ENCODE results near the gene SYNE2.
A peak's percentile ranks its signal among the peaks of the same experiment; 100 is the strongest.
"Not testable (repeated sequence)": the region's sequence is repeated elsewhere in the genome, so short reads cannot be mapped to it uniquely, and the experiment has no call there.

SYNE2 gene

DNA sequence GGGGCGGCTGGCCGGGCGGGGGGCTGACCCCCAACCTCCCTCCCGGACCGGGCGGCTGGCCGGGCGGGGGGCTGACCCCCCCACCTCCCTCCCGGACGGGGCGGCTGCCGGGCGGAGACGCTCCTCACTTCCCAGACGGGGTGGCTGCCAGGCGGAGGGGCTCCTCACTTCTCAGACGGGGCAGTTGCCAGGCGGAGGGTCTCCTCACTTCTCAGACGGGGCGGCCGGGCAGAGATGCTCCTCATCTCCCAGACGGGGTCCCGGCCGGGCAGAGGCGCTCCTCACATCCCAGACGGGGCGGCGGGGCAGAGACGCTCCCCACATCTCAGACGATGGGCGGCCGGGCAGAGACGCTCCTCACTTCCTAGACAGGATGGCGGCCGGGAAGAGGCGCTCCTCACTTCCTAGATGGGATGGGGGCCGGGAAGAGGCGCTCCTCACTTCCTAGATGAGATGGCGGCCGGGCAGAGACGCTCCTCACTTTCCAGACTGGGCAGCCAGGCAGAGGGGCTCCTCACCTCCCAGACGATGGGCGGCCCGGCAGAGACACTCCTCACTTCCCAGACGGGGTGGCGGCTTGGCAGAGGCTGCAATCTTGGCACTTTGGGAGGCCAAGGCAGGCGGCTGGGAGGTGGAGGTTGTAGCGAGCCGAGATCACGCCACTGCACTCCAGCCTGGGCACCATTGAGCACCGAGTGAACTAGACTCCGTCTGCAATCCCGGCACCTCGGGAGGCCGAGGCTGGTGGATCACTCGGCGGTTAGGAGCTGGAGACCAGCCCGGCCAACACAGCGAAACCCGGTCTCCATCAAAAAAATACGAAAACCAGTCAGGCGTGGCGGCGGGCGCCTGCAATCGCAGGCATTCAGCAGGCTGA is 185.3 kb downstream of the SYNE2 start:
- not testable (repeated sequence) for DNase-seq (ENCODE audit: low spot score)

- no peak for DNase-seq (ENCODE audit: low spot score)
These were observed 186.2 kb downstream of the SYNE2 start for GRCh38 chr14:64038841-64039542.

- DNase-seq (ENCODE audit: low spot score): no peak
These were observed 187.2 kb downstream of the SYNE2 start for GRCh38 chr14:64040044-64040443.

GRCh38 chr14:64043296-64043695 is 190.5 kb downstream of the SYNE2 start:
- DNase-seq (ENCODE audit: low spot score): not testable (repeated sequence)

DNA sequence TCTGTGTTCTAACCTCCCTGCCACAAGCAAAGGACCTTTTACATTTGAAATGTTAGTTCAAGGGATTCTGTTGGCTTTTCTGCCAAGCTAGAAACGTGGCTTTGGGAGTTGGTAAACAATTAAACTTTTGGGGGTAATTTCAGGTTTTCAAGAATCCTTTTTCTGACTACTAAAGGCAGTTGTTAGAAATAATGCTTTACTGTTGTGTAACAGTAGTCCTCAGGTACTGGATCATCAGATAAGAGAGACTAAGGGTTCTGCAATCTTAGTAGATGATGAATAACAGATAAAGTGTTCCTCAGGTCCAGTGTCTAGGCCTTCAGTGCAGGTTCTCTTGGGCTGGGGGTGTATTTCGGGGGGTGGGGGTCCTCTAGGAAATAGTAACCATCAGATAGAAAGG is 192.3 kb downstream of the SYNE2 start:
- no peak for DNase-seq (ENCODE audit: low spot score)

DNA sequence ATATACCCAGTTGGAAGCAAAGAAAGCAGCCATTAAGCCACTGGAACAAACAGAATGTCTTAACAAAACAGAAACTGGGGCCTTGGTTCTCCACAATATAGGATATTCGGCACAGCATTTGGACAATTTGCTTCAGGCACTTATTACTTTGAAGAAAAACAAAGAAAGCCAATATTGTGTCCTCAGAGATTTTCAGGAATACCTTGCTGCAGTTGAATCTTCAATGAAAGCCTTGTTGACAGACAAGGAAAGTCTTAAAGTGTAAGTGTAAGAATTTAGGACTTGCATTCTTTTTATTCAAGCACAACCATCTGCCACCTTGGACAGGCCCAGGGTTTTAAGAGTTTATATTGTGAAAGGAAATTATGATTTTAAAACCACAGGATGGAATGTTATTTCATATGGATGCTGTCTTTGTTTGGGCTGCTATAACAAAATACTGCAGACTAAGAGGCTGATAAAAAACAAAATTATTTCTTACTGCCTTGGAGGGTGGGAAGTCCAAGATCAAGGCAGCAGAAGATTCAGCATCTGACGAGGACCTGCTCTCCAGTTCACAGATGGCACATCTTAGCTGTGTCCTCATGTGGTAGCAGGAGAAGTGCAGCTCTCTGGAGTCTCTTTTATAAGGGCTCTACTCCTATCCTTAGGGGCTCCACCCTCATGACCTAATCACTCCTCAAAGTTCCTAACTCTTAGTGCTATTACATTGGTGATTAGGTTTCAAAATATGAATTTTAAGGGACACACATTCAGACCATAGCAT is 197.0 kb downstream of the SYNE2 start:
- DNase-seq (ENCODE audit: low spot score): no peak

GRCh38 chr14:64053694-64054669 is 201.2 kb downstream of the SYNE2 start:
- no peak for DNase-seq (ENCODE audit: low spot score)

GRCh38 chr14:64059454-64060198 is 206.8 kb downstream of the SYNE2 start:
- DNase-seq (ENCODE audit: low spot score): no peak

DNA sequence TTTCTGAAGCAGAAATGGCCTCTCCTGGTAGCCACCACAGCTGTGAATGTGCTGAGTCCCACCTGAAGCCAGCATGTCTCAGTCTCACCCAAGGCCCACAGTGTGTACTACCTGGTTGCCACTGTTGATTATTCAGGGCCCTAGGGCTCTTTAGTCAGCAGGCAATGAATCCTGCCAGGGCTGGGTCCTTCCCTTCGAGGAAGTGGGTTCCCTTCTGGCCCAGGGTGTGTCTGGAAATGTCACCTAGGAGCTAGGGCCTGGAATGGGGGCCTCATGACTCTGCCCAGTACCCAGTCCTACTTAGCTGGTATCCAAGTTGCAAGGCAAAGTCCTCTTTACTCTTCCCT is 207.4 kb downstream of the SYNE2 start:
- DNase-seq (ENCODE audit: low spot score): no peak

DNA sequence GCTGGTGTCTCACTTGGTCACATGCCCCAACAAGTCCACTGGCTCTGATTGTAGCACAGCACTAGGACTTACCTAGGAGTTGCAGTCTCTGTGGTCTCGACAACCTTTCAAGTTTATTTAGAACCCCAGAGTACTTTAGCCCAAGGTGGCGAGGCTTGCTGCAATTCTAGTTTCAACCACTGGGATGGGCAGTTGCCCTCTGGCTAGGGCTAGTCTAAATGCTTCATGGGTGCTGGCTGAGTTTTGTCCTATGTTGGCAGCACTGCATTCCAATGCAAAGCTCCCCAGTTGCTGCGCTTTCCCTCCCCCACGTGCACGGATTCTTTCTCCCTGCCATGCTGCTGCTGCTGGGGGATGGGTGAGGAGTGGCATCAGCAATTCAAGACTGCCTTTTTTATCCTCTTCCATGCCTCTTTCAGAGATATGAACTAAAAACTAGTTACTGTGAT is 207.9 kb downstream of the SYNE2 start:
- DNase-seq (ENCODE audit: low spot score): peak; percentile 12

DNA sequence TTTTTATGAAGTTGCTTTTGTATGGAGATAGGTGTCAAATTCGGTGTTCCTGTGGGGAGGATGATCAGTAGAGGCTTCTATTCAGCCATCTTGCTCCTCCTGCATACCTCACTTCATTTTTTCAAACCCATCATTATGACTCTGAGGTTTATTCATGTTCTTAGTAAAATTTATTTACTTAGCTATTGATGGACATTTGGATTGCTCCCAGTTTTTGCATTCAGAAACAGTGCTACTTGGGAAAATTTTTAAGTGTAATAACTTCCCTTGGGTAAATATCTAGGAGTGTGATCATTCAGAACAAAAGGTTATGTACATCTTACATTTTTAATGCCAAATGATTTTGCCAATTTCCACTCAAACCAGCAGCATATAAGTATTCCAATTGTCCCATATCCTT is 208.3 kb downstream of the SYNE2 start:
- DNase-seq (ENCODE audit: low spot score): no peak

DNA sequence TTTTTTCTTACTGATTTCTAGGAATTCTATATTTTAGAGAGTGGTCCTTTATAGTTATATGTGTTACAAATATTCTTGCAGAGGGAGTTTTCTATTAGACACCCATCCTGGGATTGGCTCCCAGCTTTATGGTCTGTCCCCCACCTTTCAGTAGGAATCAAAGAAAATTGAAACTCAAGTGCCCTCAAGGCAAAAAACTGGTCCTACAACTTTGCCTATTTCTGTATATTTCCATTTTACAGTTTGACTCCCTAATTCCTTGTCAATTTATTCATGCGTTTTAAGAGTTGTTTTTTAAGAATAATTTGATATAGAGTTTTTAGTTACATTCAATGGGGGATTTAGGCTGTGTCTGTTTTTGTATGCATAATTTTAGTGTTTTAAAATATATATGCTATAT is 208.9 kb downstream of the SYNE2 start:
- DNase-seq (ENCODE audit: low spot score): no peak

- DNase-seq (ENCODE audit: low spot score): no peak
These were observed 209.7 kb downstream of the SYNE2 start for GRCh38 chr14:64062381-64063115.

DNA sequence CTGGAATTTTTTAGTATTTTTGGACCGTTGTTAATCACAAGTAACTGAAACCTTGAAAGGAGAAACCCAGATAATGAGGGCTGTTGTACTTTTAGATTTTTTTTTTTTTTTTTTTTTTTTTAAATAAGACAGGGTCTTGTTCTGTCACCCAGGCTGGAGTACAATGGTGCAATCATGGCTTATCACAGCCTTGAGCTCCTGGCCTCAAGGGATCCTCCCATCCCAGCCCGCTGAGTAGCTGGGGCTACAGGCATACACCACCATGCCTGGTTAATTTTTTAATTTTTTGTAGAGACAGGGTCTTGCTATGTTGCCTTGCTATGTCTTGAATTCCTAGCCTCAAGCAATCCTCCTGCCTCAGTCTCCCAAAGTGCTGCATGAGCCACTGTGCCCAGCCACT is 211.6 kb downstream of the SYNE2 start:
- DNase-seq (ENCODE audit: low spot score): no peak

DNA sequence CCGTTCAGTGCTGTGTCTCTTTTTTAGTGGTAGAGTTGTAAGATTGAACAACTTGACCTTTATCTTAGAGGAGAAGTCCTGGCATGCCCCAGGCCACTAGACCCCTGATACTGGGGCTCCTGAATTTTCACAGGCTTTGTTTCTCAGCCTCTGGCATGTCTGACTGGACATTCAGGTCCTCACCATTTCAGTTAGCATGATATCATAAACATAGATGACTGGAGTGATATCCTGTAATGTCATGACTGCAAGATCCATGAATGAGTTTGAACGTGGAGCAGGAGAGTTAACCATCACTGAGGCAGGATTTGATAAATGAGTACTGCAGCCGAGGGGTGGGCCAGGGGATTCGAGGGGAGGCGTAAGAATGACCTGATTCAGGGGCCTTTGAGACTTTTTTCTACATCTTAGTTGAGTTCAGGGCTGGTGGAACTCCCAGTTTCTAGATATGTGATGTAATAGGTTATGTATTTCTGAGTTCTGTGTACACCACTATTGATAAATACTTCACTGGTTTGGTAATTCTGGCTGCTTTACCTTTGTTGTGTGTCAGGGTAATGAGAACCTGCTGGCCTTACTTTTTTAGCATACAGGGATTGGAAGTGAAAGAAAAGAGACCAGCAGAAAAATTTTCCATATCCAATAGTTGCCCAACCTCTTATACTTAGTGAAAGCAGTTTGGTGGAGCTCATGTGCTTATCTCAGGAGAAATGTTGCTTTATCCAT is 217.0 kb downstream of the SYNE2 start:
- DNase-seq (ENCODE audit: low spot score): peak; percentile 8

DNA sequence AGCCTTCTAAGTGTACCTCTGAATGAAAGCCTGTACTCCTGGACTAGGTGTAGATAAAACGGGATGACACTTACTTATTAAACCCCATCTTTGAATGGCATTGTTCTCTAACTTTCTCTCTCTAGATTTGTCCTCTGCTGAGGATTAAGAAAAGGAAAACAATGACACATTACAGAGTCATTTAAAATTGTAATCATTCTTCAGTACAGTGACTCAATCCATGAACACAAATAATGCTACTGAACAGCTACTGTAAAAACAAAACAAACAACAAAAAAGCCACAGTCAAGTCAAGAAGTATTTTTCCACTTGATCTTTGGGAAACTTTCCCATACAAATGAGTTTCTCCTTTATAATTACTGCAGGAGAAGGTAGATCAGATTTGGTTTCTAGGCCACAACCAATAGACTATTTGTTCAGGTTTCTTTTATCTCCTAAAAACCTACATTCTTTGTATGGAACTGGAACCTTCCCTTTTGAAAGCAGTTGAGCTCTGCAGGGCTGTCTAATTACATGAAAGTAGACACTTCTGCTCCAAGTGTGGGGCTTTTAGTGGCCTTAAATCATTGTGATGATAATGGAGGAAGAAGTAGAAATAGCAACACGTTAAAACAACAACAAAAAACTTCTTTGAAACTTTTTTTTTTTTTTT is 222.3 kb downstream of the SYNE2 start:
- DNase-seq (ENCODE audit: low spot score): no peak

- DNase-seq (ENCODE audit: low spot score): no peak
These were observed 222.8 kb downstream of the SYNE2 start for GRCh38 chr14:64075613-64076005.

DNA sequence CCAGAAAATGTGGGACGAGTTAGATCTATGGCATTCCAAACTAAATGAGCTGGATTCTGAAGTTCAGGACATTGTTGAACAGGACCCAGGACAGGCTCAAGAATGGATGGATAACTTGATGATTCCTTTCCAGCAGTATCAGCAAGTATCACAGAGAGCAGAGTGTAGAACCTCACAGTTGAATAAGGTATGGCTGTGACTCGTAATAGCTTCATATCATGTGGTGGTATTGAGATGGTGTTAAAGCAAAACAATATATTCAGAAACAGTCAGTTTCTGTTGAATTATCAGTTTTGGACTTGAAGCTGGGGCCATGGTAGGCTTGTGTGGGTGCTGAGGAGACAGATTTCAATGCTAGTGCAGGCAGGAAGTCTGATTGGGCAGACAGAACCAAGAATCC is 227.6 kb downstream of the SYNE2 start:
- no peak for DNase-seq (ENCODE audit: low spot score)

Data from HuH-7.5 (cell line).